ENCODE data around the gene IGF1R.

- no peak for TF ChIP-seq CTCF (conservative IDR thresholded peaks at IDR 0.05)
- no peak for TF ChIP-seq ZFX (IDR thresholded peaks at IDR 0.05)
These were observed 126.6 kb downstream of the IGF1R start for GRCh38 chr15:98774756-98775497.
